ENCODE results near the gene WNT9A.

Gene WNT9A

DNA sequence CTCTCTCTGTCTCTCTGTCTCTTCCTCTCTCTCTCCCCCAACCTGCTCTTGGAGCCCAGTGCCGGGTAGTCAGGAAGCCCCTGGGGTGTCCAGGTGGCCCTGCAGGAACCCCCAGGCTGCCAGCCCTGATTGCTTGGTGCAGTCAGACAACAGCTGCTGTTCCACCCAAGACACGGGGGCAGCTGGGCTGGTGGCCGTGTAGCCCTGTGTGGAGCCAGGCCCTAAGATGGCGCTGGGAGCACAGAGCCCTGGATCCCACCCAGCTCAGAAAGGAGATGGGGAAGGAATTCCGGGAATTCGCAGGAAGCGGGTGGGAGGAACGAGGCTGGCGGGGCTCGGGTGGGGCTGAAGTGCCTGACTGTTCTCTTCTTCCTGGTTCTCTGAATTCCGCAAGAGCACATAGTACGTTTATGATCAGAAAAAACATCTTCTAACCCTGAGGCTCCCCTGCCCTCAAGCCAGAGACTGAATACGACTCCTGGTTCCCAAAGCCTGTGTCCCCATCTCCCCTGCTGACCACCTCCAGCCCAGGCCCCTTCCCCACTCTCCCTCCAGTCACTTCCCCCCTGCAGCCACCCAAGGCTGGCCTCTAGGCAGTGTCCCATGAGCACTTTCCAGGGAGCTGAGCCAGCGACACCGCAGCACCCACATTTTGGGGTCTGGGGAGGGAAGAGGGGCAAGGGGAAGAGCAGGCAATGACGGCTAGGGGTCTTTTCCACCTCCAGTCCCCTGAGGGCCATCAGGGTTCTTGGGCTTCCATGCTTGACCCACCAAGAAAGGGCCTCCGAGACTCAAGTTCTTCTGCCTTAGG, 55.0 kb downstream of the WNT9A start:
- no peaks in the 10 kb centered on the region; a peak in 1 of 22 replicates for H4K20me1 ChIP-seq
- peaks cover 0 to 19% (median 5%) of the 10 kb centered on the region in 10 experiments; a peak in 8 of 20 replicates for H3K4me1 ChIP-seq
- no peak overlapping the region for H3K9ac ChIP-seq
- no peaks in the 10 kb centered on the region for H3K36me3 ChIP-seq
- H3K4me3 ChIP-seq: no peak overlapping the region
- no peak overlapping the region for H3K4me2 ChIP-seq
- H3K27me3 ChIP-seq: no peaks in the 10 kb centered on the region
- no peaks in the 10 kb centered on the region for H3K9me3 ChIP-seq (replicated peaks in 1 of 11)
- TF ChIP-seq Cebpa-rat (IDR thresholded peaks at IDR 0.05): no peak
- no peak overlapping the region for H3K27ac ChIP-seq

GRCh38 chr1:227891955-227892488, 55.7 kb downstream of the WNT9A start:
- no peaks in the 10 kb centered on the region for H3K9me3 ChIP-seq (replicated peaks in 1 of 11)
- TF ChIP-seq Cebpa-rat (IDR thresholded peaks at IDR 0.05): no peak
- H3K4me2 ChIP-seq: no peak overlapping the region

DNA sequence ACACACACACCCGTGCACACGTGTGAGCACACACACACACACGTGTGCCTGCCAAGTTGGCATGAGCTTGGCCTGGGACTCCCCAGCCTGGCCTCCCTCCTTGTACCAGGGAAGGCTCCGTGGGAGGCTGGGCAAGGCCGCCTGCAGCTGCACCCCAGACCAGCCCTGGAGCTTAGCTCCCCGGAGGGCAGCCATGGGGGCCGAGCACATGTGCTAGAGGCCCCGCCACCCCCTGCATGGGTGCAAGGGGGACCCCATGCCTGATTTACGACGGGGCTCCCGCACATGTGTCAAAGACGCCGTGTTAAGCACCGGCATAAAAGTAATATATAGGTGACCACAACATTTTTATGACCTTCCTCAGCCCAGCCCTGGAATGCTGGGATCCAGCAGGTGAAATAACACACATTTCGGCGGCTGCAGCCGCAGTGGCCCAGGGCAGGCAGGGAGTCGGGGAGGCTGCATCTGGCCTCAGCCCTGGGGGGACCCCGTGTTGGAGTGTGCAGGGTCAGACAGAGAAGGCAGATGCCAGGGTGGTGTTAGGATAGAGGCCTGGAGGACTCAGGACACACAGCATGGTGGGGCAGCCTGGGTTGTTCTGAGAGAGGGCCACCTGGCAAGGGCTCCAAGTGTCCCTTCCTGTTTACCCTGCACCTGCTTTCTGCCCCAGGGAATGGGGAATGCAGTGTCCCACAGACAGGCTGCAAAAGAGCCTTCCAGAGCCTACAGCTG, 56.3 kb downstream of the WNT9A start:
- H3K27ac ChIP-seq: no peak overlapping the region
- no peaks in the 10 kb centered on the region for H3K9me3 ChIP-seq (replicated peaks in 1 of 11)
- peaks cover 0 to 30% (median 7%) of the 10 kb centered on the region in 10 experiments; a peak in 11 of 20 replicates for H3K4me1 ChIP-seq
- H3K36me3 ChIP-seq: no peaks in the 10 kb centered on the region
- H3K27me3 ChIP-seq: no peaks in the 10 kb centered on the region
- H4K20me1 ChIP-seq: no peaks in the 10 kb centered on the region; a peak in 1 of 22 replicates
- TF ChIP-seq Cebpa-rat (IDR thresholded peaks at IDR 0.05): no peak
- H3K9ac ChIP-seq: no peak overlapping the region
- H3K4me3 ChIP-seq: no peak overlapping the region
- no peak overlapping the region for H3K4me2 ChIP-seq

More at GRCh38 chr1:227891955-227892488, 55.7 kb downstream of the WNT9A start:
- Histone ChIP-seq H3K9ac (no peak overlapping the region), H3K4me3 (no peak overlapping the region), H4K20me1 (no peaks in the 10 kb centered on the region; a peak in 1 of 22 replicates), H3K4me1 (peaks cover 0 to 24% (median 7%) of the 10 kb centered on the region in 10 experiments; a peak in 11 of 20 replicates), H3K27me3 (no peaks in the 10 kb centered on the region), H3K36me3 (no peaks in the 10 kb centered on the region), H3K27ac (no peak overlapping the region)

- peaks cover 3 to 37% (median 7%) of the 10 kb centered on the region in 10 experiments; a peak in 15 of 20 replicates for H3K4me1 ChIP-seq
- TF ChIP-seq Cebpa-rat (IDR thresholded peaks at IDR 0.05): no peak
These were observed 57.1 kb downstream of the WNT9A start for GRCh38 chr1:227890451-227891222.

GRCh38 chr1:227889863-227890405, 57.8 kb downstream of the WNT9A start:
- Histone ChIP-seq H3K4me3 (no peak overlapping the region), H3K27ac (no peak overlapping the region), H3K4me1 (peaks cover 4 to 42% (median 10%) of the 10 kb centered on the region in 10 experiments; a peak in 15 of 20 replicates), H3K9me3 (replicated peaks in 1 of 11) (no peaks in the 10 kb centered on the region), H3K36me3 (no peaks in the 10 kb centered on the region), H3K27me3 (no peaks in the 10 kb centered on the region), H3K9ac (no peak overlapping the region), H4K20me1 (no peaks in the 10 kb centered on the region), H3K4me2 (no peak overlapping the region)
- no peak for TF ChIP-seq Cebpa-rat (IDR thresholded peaks at IDR 0.05)

More at GRCh38 chr1:227890451-227891222, 57.1 kb downstream of the WNT9A start:
- Histone ChIP-seq H3K27ac (no peak overlapping the region), H3K9ac (no peak overlapping the region), H4K20me1 (no peaks in the 10 kb centered on the region; a peak in 1 of 22 replicates), H3K36me3 (no peaks in the 10 kb centered on the region), H3K4me2 (no peak overlapping the region), H3K27me3 (no peaks in the 10 kb centered on the region), H3K9me3 (replicated peaks in 1 of 11) (no peaks in the 10 kb centered on the region), H3K4me3 (no peak overlapping the region)

DNA sequence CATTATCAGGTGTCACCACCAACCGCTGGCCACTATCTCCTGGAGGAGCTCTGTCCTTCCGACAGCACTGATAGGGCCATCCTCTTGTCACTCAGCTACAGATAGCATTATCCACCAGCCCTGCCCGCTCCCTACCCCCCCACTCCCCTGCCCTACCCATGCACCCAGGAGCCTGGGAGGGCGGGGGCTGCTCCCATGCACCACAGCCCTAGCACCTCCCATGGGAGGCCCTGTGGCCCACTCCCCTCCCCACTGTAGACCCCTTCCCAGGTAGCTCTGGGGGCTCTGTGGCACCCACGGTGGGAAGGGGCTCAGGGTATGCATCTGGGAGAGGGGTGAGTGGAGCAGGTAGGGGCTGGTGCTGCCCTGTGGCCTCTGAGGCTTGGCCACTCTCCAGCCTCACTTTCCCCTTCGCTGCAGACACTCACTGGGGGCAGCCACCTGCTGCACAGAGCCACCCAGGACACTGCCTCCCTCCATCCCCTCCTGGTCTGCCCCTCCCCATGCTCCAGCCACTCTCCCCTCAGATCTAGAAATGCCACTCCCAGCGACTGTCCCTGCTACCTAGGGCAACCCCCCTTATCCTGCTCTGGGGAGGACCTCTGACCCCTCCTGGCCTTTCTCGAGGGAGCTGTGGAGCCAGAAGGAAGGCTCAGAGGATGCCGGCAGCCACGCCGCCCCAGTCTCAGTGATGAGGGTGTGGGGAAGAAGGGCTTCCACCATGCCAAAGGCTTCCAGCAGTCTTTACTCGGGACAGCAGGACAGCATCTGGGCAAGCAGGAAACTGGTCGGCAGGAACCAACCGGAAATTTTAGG, 58.5 kb downstream of the WNT9A start:
- H3K4me2 ChIP-seq: no peak overlapping the region
- H3K36me3 ChIP-seq: no peaks in the 10 kb centered on the region
- no peak for TF ChIP-seq Cebpa-rat (IDR thresholded peaks at IDR 0.05)
- H3K27ac ChIP-seq: no peak overlapping the region
- H3K27me3 ChIP-seq: no peaks in the 10 kb centered on the region
- H3K9ac ChIP-seq: no peak overlapping the region
- H3K4me1 ChIP-seq: peaks cover 4 to 42% (median 10%) of the 10 kb centered on the region in 10 experiments; a peak in 15 of 20 replicates
- no peaks in the 10 kb centered on the region for H3K9me3 ChIP-seq (replicated peaks in 1 of 11)
- no peak overlapping the region for H3K4me3 ChIP-seq
- H4K20me1 ChIP-seq: no peaks in the 10 kb centered on the region

DNA sequence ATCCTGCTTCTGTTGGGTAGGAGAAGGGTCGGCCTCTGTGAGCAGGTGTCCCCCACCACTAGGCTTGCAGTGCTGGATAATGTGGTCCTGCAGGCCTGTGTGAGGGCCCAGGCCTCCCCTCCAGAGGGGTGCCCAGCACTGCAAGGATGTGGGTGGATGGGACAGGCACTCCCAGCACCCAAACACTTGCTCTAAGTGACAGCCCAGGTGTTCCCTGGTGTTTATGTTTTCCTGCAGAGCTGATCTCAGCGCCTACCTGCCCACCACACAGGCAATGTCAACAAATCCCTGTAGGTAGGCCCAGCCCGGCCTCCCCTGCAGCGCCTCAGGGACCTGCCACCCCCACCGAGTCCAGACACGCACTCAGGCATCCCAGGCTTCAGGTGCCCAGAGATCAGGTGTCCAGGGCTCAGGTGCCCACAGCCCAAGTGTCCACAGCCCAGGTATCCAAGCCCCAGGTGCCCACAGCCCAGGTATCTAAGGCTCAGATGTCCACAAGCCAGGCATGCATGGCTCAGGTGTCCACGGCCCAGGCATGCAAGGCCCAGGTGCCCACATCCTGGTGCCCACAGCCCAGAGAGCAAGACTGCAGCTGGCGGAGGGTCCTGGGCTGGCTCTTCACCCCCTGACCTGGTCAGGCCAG, 59.2 kb downstream of the WNT9A start:
- H3K9me3 ChIP-seq (replicated peaks in 1 of 11): no peaks in the 10 kb centered on the region
- H3K4me2 ChIP-seq: no peak overlapping the region
- H3K27me3 ChIP-seq: no peaks in the 10 kb centered on the region
- peaks cover 4 to 42% (median 10%) of the 10 kb centered on the region in 10 experiments; a peak in 15 of 20 replicates for H3K4me1 ChIP-seq
- no peak overlapping the region for H3K27ac ChIP-seq
- no peak for TF ChIP-seq Cebpa-rat (IDR thresholded peaks at IDR 0.05)
- H3K4me3 ChIP-seq: no peak overlapping the region
- H3K36me3 ChIP-seq: no peaks in the 10 kb centered on the region
- no peak overlapping the region for H3K9ac ChIP-seq
- H4K20me1 ChIP-seq: no peaks in the 10 kb centered on the region
